Neural crest cell (in vitro differentiated cells): Measurements from ENCODE around the gene CXCR5. TPM values are rescaled to one million over a fixed set of nuclear protein-coding genes. Genes with fewer than 3 reads are reported as not detected.

Source experiments
- DNase-seq: peaks from one replicate; pipeline ENCODE4 v3.0.0; 2021; ENCODE audit warnings: low read depth, mixed read lengths, low spot score
- H3K27ac Mint-ChIP-seq: one replicate; pipeline ENCODE4 v1.8.0; 2021; ENCODE audit warnings: mild to moderate bottlenecking, mixed read lengths; ENCODE audit not compliant: unreplicated experiment
- H3K27me3 Mint-ChIP-seq: 2 replicates; pipeline ENCODE4 v1.8.0; 2021; ENCODE audit warnings: low read depth, mild to moderate bottlenecking, mixed read lengths
- H3K36me3 Mint-ChIP-seq: 2 replicates; pipeline ENCODE4 v1.8.0; 2021; ENCODE audit warnings: low read depth, mild to moderate bottlenecking, mixed read lengths
- H3K4me1 Mint-ChIP-seq: 2 replicates; pipeline ENCODE4 v1.8.0; 2021; ENCODE audit warnings: mixed read lengths
- H3K4me3 Mint-ChIP-seq: one replicate; pipeline ENCODE4 v1.8.0; 2021; ENCODE audit warnings: mild to moderate bottlenecking, mixed read lengths
- H3K9me3 Mint-ChIP-seq: 2 replicates; pipeline ENCODE4 v1.8.0; 2021; ENCODE audit warnings: mixed read lengths
- CTCF ChIP-seq: fragments of 200-600 bp; sonication (generic); conservative IDR thresholded peaks from 2 replicates; pipeline ENCODE4 v1.5.0; 2021; ENCODE audit warnings: antibody characterized with exemption, mild to moderate bottlenecking
- long read RNA-seq: library from polyadenylated mRNA; unstranded; transcript quantifications from one replicate; pipeline ENCODE4 v2.0.0, GENCODE V29; 2020
- total RNA-seq: library from RNA; stranded (reverse); gene quantifications from 2 replicates; pipeline ENCODE4 v1.2.1, GENCODE V29; 2021

CXCR5 gene
- not detected in 2 replicates for total RNA-seq
- long read RNA-seq = 0 reads

GRCh38 chr11:118883368-118884071 lies at the start of gene CXCR5:
Gene CXCR5, plus strand, starts transcription at chr11:118883892. Its CDS starts 50 bp downstream, at chr11:118883942.
- no peak for DNase-seq
- Mint-ChIP-seq H3K27ac (no peak within 1 kb of the TSS), H3K27me3 (peaks cover 4% of the 10 kb centered on the region), H3K36me3 (no peaks in the 10 kb centered on the region), H3K4me1 (peaks cover 15% of the 10 kb centered on the region), H3K9me3 (no peaks in the 10 kb centered on the region), H3K4me3 (no peak within 1 kb of the TSS)
- no peak for TF ChIP-seq CTCF

GRCh38 chr11:118834427-118835028 lies 49.2 kb upstream of the CXCR5 start:
- no peak for DNase-seq
- H3K27me3 Mint-ChIP-seq = peaks cover 2% of the 10 kb centered on the region
- H3K4me3 Mint-ChIP-seq = no peak overlapping the region
- no peaks in the 10 kb centered on the region for H3K36me3 Mint-ChIP-seq
- no peak overlapping the region for H3K27ac Mint-ChIP-seq
- TF ChIP-seq CTCF = no peak
- no peaks in the 10 kb centered on the region for H3K9me3 Mint-ChIP-seq
- no peaks in the 10 kb centered on the region for H3K4me1 Mint-ChIP-seq

- no peaks in the 10 kb centered on the region for H3K4me1 Mint-ChIP-seq
- TF ChIP-seq CTCF = no peak
- H3K9me3 Mint-ChIP-seq = no peaks in the 10 kb centered on the region
- DNase-seq = no peak
- H3K36me3 Mint-ChIP-seq = no peaks in the 10 kb centered on the region
- H3K4me3 Mint-ChIP-seq = no peak overlapping the region
- H3K27me3 Mint-ChIP-seq = peaks cover 2% of the 10 kb centered on the region
- H3K27ac Mint-ChIP-seq = no peak overlapping the region
Measured at GRCh38 chr11:118837868-118838267, 45.8 kb upstream of the CXCR5 start.

- H3K4me1 Mint-ChIP-seq = no peaks in the 10 kb centered on the region
- no peak overlapping the region for H3K27ac Mint-ChIP-seq
- no peaks in the 10 kb centered on the region for H3K36me3 Mint-ChIP-seq
- peaks cover 3% of the 10 kb centered on the region for H3K27me3 Mint-ChIP-seq
- no peak for TF ChIP-seq CTCF
- H3K4me3 Mint-ChIP-seq = no peak overlapping the region
- no peaks in the 10 kb centered on the region for H3K9me3 Mint-ChIP-seq
- no peak for DNase-seq
Measured at GRCh38 chr11:118838905-118839553, 44.7 kb upstream of the CXCR5 start.

GRCh38 chr11:118841469-118842242 lies 42.0 kb upstream of the CXCR5 start:
- no peak for DNase-seq
- Mint-ChIP-seq H3K4me1 (peaks cover 4% of the 10 kb centered on the region), H3K27ac (no peak overlapping the region), H3K9me3 (no peaks in the 10 kb centered on the region), H3K4me3 (no peak overlapping the region), H3K27me3 (peaks cover 3% of the 10 kb centered on the region), H3K36me3 (no peaks in the 10 kb centered on the region)
- TF ChIP-seq CTCF = no peak
